ENCODE data around the gene MYO3B.

MYO3B gene

DNA sequence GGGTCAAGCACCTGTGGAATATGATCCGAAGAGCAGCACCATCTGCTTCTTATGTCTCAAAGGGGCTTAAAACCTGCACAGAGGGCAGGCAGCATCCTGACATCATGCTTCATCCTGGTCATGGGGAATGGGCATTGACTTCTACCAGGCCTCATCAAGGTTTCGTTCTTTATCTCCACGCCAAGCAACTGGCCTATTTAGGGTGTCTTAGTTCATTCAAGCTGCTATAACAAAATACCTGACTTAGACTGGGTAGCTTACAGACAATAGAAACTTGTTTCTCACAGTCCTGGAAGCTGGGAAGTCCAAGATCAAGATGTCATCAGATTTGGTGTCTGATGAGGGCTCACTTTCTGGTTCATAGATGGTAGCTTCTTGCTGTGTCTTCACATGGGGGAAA is 69.4 kb downstream of the MYO3B start:
- TF ChIP-seq, protein P1, sequence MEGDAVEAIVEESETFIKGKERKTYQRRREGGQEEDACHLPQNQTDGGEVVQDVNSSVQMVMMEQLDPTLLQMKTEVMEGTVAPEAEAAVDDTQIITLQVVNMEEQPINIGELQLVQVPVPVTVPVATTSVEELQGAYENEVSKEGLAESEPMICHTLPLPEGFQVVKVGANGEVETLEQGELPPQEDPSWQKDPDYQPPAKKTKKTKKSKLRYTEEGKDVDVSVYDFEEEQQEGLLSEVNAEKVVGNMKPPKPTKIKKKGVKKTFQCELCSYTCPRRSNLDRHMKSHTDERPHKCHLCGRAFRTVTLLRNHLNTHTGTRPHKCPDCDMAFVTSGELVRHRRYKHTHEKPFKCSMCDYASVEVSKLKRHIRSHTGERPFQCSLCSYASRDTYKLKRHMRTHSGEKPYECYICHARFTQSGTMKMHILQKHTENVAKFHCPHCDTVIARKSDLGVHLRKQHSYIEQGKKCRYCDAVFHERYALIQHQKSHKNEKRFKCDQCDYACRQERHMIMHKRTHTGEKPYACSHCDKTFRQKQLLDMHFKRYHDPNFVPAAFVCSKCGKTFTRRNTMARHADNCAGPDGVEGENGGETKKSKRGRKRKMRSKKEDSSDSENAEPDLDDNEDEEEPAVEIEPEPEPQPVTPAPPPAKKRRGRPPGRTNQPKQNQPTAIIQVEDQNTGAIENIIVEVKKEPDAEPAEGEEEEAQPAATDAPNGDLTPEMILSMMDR (IDR thresholded peaks at IDR 0.05; ENCODE audit: low read depth, low read length), result no peak
- H3K9me3 ChIP-seq (ENCODE audit: severe bottlenecking), result no peaks in the 10 kb centered on the region
- H3K36me3 ChIP-seq, result no peaks in the 10 kb centered on the region
- no peak overlapping the region for H3K4me3 ChIP-seq (ENCODE audit: low read depth, low read length)
- no peak overlapping the region for H3K27ac ChIP-seq
- DNase-seq, result no peak
- no peaks in the 10 kb centered on the region for H3K27me3 ChIP-seq (ENCODE audit: insufficient read depth, low read depth, severe bottlenecking)

DNA sequence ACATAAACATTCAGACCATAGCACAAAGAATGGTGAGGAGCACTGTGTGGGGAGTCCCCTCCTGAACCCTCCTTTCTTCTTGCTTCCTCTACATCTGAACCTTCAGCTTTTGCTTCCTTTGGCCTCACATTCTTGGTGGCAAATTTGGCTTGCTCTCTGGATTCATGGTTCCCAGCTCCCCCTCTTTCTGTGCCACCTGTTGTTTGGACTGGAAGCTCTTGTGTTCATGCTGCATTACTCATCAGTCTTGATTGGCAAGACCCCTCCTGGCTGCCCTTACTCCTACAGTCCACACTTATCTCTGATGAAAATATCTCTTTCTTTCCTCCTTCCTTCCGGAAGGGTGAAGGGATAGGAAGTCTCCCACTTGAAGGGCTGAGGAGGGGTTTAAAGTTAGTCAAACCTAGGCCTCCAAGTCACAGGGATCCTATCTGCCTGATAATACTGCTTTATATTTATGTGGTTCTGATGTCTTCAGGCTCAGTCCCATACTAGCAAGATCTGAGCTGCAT is 70.0 kb downstream of the MYO3B start:
- no peaks in the 10 kb centered on the region for H3K36me3 ChIP-seq
- H3K4me3 ChIP-seq (ENCODE audit: low read depth, low read length), result no peak overlapping the region
- no peaks in the 10 kb centered on the region for H3K27me3 ChIP-seq (ENCODE audit: insufficient read depth, low read depth, severe bottlenecking)
- TF ChIP-seq, protein P1 (IDR thresholded peaks at IDR 0.05; ENCODE audit: low read depth, low read length), result no peak
- no peak for DNase-seq
- no peak overlapping the region for H3K27ac ChIP-seq
- no peaks in the 10 kb centered on the region for H3K9me3 ChIP-seq (ENCODE audit: severe bottlenecking)

DNA sequence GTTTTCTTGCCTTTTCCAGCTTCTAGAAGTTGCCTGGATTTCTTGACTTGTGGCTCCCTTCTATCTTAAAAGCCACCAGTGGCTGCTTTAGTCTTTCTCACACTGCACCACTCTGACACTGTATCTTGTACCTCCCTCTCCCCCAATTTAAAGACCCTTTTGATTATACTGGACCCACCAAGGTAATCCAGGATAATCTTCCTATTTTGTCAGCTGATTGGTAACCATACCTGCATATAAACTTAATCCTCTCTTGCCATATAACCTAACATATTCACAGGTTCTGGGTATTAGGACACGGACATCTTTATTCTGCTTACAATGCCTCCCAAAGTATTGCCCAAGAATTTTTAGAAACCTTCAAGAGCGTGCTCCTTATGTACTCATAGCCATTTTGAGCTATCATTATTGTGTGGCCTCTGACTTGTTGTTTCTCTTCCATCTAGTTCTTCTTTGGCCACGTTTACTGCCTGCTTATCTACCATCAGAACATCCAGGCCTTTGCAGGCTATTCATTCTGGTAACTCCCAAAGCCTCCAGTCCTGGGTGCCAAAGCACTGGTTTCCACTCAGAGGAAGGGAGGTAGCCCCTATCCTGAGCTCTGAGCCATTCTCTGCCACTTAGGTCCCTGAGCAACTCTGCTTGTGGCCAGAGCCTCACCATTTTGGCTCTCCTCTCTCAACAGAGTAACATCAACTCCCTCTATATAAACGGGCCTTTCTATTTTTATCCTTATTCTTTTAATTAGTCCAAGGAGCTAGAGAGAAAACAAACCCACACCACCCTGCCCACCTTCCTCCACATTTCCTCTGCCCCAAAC is 70.8 kb downstream of the MYO3B start:
- TF ChIP-seq, protein P1 (IDR thresholded peaks at IDR 0.05; ENCODE audit: low read depth, low read length), result no peak
- no peaks in the 10 kb centered on the region for H3K36me3 ChIP-seq

DNA sequence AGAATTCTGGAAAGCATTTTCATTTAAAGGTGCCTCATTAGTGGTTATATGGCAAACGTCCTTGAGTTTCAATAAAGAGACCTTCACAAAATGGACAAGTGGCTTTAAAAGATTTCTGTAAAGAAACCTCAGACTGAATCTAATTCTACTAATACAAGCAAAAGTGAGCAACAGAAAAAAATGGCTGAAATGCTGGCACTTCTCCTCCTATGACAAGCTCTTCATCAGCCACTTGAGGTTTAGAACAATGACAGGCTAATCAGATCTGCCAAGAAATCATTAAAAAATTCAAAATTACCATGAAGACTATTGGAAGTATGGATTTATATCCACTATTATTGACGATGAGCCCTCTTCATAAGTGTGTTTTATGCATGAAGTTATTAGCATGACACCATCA is 71.8 kb downstream of the MYO3B start:
- H3K36me3 ChIP-seq, result no peaks in the 10 kb centered on the region
- DNase-seq, result no peak
- H3K27ac ChIP-seq, result no peak overlapping the region
- no peaks in the 10 kb centered on the region for H3K27me3 ChIP-seq (ENCODE audit: insufficient read depth, low read depth, severe bottlenecking)
- TF ChIP-seq, protein P1 (IDR thresholded peaks at IDR 0.05; ENCODE audit: low read depth, low read length), result no peak
- H3K4me3 ChIP-seq (ENCODE audit: low read depth, low read length), result no peak overlapping the region
- no peaks in the 10 kb centered on the region for H3K9me3 ChIP-seq (ENCODE audit: severe bottlenecking)

More for the DNA sequence above, 70.8 kb downstream of the MYO3B start:
- Histone ChIP-seq H3K4me3 (ENCODE audit: low read depth, low read length) (no peak overlapping the region), H3K27ac (no peak overlapping the region), H3K9me3 (ENCODE audit: severe bottlenecking) (no peaks in the 10 kb centered on the region), H3K27me3 (ENCODE audit: insufficient read depth, low read depth, severe bottlenecking) (no peaks in the 10 kb centered on the region)
- no peak for DNase-seq

DNA sequence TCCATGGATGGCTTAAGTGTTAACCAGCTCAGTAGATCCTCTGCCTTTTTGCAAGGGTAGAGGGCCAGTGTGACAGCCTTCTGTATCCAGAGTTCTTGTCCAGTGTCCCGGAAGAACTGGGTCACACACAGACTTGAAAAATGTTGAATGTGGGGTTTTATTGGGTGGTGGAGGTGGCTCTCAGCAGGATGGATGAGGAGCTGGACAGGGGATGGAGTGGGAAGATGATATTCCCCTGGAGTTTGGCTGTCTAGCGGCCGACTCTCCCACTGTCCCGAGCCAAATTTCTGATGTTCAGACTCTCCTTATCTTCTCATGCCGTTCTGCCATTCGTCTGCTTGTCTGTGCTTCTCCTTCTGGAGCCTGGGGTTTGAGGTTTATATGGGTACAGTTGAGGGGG is 72.6 kb downstream of the MYO3B start:
- no peak for DNase-seq
- TF ChIP-seq, protein P1 (IDR thresholded peaks at IDR 0.05; ENCODE audit: low read depth, low read length), result no peak
- no peaks in the 10 kb centered on the region for H3K36me3 ChIP-seq
- no peaks in the 10 kb centered on the region for H3K27me3 ChIP-seq (ENCODE audit: insufficient read depth, low read depth, severe bottlenecking)
- H3K4me3 ChIP-seq (ENCODE audit: low read depth, low read length), result no peak overlapping the region
- H3K27ac ChIP-seq, result no peak overlapping the region
- H3K9me3 ChIP-seq (ENCODE audit: severe bottlenecking), result no peaks in the 10 kb centered on the region
